Stimulated activated CD4-positive, alpha-beta T cell treated with anti-CD3 and anti-CD28 coated beads, Interleukin-1b, Interleukin-23, amount 100 ng/mL, for 24 hours (primary cell): Measurements from ENCODE around the gene ANK3.

ENCODE experiments used
- DNase-seq, 4 experiments: peaks; one replicate each; pipeline ENCODE4 v3.0.0-alpha.2; 2020; ENCODE audit warnings: low read depth in 4 of 4, low spot score in 1 of 4

The ANK3 gene

GRCh38 chr10:60236869-60237524 is 152.7 kb downstream of the ANK3 start:
- DNase-seq, result no peak

DNA sequence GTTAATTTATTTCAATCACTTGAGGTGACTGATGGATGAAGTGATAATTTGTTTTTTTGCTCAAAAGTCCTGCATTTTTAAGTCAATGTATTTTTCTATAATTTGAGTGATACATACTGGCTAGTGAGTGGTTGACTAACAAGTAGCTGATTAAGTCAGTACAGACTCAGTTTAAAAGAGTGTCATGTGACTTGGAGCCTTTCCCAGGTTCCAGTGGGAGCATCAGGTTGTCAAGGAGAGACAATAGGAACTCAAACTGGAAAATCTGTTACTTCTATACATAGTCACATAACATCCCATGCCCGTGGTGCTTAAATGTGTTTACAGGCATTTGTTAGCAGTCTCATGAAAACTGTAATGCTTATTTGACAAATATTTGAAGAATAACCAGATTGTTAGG is 154.7 kb downstream of the ANK3 start:
- DNase-seq, result no peak

DNA sequence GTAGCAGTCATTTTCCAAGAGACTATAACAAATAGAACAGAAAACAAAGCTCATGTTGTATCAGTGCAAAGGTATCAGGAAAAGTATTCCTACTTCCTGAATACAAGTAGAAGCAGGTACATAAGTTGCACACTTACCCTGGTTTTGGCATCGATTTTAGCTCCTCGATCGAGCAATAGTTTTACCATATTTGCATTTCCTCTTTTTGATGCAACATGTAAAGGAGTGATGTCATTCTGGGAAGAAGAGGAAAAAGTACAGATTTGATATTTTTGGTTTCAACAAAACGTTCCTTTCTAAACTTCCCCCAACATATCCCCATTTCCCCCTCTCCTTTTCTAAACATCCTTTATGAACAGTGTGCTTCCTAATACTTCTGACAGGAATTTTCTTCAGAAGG is 155.1 kb downstream of the ANK3 start:
- no peak for DNase-seq

DNA sequence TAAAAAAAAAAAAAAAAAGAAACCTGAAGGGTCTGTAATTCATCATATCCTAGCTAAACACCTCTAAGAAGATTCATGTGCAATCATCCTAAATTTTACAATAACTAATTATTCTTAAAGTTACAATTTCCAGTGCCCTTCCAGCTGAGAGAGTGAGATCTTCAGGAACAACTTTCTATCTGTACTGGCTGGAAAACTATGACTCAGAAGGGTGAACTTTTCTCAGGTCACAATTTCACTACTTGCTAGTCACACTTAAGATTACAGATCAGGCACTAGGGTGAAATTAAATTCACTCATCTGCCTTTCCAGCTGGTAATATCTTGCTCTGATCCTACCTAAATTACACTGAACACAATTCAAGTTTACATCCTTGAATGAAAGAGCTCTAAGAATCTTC is 158.8 kb downstream of the ANK3 start:
- no peak for DNase-seq

- no peak for DNase-seq
Observed at GRCh38 chr10:60224066-60224705, 165.5 kb downstream of the ANK3 start.

DNA sequence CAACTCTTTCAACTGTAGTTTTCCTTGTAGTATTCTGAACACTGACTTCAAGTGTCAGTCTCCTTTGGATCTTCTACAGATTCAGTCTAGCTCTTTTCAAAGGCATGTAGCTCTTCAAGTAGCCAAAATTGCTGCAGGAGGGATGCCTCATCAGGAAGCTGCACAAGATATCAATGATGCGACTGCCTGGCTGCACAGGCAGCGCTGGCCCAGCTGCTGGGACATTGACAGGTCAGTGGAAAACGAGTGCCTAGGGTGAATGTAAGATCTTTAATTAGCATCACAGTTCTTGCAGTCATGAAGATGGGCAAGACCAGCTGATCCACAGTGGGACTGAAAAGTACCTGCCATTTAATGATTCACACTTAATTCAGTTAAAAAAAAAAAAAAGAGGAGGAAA is 167.6 kb downstream of the ANK3 start:
- no peak for DNase-seq

- no peak for DNase-seq
Observed at GRCh38 chr10:60212195-60212594, 177.5 kb downstream of the ANK3 start.

DNA sequence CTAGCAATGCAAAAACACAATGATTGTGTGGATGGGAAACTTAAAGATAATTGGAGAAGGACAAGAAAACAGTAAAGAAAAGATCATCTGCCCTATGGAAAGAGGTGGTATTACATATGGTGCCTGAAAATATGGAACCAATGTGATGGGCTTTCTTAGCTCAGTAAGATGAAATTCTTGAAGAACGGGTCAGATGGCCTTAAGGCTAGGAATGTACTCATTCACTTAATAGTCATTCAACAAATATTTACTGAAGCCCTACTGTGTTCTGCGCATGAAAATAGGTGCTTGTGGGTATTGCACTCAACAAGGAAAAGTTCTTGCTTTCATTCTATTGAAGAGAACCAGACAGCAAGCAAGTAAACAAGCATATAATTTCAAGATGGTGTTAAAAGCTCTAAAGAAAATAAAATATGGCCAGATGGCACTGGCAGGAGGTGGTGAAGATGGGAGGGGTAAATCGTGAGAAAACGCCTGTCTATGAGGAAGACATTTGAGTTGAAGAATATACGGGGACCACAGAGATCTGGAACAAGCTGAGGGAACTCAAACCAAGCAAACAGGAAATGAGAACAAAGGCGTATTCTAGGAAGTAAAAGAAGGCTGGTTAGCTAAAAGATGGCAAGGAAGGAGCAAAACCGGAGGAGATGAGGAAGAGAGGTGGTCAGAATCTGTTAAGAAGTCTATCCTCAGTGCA is 179.7 kb downstream of the ANK3 start:
- no peak for DNase-seq

- no peak for DNase-seq
Observed at GRCh38 chr10:60208676-60209269, 180.9 kb downstream of the ANK3 start.

- no peak for DNase-seq
Observed at GRCh38 chr10:60207894-60208293, 181.8 kb downstream of the ANK3 start.

DNA sequence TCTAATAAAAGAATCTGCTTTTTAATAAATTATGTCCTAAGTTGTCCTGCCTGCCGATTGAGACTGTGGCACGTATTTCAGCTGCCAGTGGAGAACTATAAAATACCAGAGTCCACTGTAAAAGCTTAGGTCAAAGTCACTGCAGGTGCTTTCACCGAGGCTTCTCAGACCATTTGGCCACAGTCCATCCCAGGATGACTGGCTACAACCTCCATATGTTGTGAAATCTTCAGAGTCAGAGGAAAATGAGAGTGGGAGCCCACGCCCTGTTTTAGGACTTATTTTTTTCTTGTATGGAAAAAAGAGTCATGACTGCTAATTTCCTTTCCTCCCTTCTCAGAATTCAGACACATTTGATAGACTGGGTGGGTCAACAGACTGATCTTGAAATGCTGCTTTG is 182.9 kb downstream of the ANK3 start:
- no peak for DNase-seq

GRCh38 chr10:60205741-60206140 is 183.9 kb downstream of the ANK3 start:
- no peak for DNase-seq

DNA sequence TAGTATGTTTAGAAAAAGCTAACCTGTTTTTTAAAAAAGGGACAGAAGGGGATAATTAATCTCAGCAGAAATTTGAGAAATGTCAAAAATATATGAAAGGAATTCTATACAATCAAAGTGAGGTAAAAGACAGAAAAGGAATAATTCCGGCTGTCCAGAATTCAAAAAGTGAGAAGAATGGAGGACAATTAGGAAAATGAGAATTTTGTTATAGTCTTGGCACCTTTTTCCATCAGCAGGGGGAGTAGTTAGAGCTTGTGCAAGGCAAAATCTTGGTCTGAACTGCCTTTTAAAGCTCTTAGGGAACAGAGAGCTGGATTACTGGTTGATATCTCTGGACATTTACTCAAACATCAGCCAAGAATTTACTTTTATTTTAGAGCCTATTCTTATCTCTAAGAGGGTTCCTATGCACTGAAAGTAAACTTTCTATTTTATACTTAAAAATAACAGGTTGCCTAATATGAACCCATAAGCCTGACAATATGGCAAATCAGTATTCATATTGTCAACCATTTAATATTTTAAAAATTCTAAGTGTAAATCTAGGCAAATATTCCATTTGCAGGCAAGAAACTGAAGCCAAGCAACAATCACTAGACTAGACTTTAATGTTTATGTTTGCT is 185.6 kb downstream of the ANK3 start:
- no peak for DNase-seq

GRCh38 chr10:60200682-60201053 is 189.0 kb downstream of the ANK3 start:
- no peak for DNase-seq

- DNase-seq, result no peak
Observed at GRCh38 chr10:60200012-60200681, 189.5 kb downstream of the ANK3 start.

- no peak for DNase-seq
Observed at GRCh38 chr10:60197206-60197605, 192.5 kb downstream of the ANK3 start.

DNA sequence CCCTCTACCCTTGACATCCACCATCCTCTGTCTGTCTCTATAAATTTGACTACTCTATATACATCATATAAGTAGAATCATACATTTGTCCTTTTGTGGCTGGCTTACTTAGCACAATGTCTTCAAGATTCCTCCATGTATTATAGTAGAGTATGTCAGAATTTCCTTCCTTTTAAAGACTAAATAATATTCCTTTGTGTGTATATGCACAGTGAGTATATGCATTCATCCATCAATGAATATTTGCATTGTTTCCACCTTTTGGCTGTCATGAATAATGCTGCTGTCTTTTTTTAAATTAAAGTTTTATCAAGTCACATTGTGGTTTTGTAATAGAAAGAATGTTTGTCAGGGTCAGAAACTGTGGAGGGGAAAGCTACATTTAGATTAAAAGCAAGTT is 195.3 kb downstream of the ANK3 start:
- DNase-seq, result no peak

DNA sequence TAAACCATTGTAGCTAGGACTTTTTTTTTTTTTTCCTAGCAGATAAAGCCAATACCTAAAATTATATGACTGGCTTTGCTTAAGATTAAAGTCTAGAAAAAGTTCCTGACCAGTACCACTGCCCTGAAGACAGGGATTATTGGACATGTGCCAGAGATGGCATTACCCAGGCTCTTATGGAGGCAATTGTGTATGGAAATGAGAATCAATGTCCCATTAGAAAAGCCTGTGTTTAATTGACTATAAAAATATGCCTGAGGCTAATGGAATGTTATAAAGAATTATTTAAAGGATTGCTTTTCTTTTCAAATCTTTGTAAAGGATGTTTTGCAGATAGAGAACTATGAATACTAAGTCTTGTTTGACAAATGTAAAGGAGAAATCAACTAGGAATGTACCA is 196.7 kb downstream of the ANK3 start:
- DNase-seq, result no peak

GRCh38 chr10:60189861-60190475 is 199.7 kb downstream of the ANK3 start:
- no peak for DNase-seq

- DNase-seq, result no peak
Observed at GRCh38 chr10:60188548-60188947, 201.1 kb downstream of the ANK3 start.

GRCh38 chr10:60187691-60188090 is 202.0 kb downstream of the ANK3 start:
- no peak for DNase-seq
